T-helper 1 cell treated with Interleukin-12 subunit alpha and Interleukin-12 subunit beta and Interleukin-4 antibody, amounts not matched to agents 30 μg/mL and 1 μg/mL, for 36 hours (primary cell): ENCODE measurements around the gene HACD2.

Experiments
- H3K27ac Mint-ChIP-seq: one replicate; pipeline ENCODE4 v1.8.0; 2021; ENCODE audit warnings: mild to moderate bottlenecking, mixed read lengths
- H3K27me3 Mint-ChIP-seq: one replicate; pipeline ENCODE4 v1.8.0; 2021; ENCODE audit warnings: low read depth, mixed read lengths
- H3K36me3 Mint-ChIP-seq: one replicate; pipeline ENCODE4 v1.8.0; 2021; ENCODE audit warnings: low read depth, mixed read lengths
- H3K4me1 Mint-ChIP-seq: one replicate; pipeline ENCODE4 v1.8.0; 2021; ENCODE audit warnings: low read depth, mixed read lengths
- H3K4me3 Mint-ChIP-seq: one replicate; pipeline ENCODE4 v1.8.0; 2021; ENCODE audit warnings: mild to moderate bottlenecking, moderate library complexity, mixed read lengths
- H3K9me3 Mint-ChIP-seq: one replicate; pipeline ENCODE4 v1.8.0; 2021; ENCODE audit warnings: mixed read lengths

HACD2 gene

GRCh38 chr3:123535580-123535979 is 49.3 kb downstream of the HACD2 start:
- H3K36me3 Mint-ChIP-seq = no peaks in the 10 kb centered on the region
- H3K27me3 Mint-ChIP-seq = no peaks in the 10 kb centered on the region
- H3K9me3 Mint-ChIP-seq = no peaks in the 10 kb centered on the region
- H3K4me1 Mint-ChIP-seq = peaks cover 2% of the 10 kb centered on the region
- no peak overlapping the region for H3K4me3 Mint-ChIP-seq
- no peak overlapping the region for H3K27ac Mint-ChIP-seq

DNA sequence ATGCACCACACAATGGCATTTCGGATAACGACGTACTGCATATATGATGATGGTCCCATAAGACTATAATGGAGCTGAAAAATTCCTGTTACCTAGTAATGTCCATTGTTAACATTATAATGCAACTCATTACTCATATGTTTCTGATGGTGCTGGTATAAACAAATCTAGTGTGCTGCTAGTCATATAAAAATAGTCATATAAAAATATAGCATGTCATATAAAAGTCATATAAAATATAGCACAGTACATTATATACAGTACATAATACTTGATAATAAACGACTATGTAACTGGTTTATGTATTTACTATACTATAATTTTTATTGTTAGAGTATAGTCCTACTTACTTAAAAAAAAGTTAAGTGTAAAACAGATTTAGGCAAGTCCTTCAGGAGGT is 50.6 kb downstream of the HACD2 start:
- no peak overlapping the region for H3K4me3 Mint-ChIP-seq
- H3K27me3 Mint-ChIP-seq = no peaks in the 10 kb centered on the region
- no peaks in the 10 kb centered on the region for H3K4me1 Mint-ChIP-seq

DNA sequence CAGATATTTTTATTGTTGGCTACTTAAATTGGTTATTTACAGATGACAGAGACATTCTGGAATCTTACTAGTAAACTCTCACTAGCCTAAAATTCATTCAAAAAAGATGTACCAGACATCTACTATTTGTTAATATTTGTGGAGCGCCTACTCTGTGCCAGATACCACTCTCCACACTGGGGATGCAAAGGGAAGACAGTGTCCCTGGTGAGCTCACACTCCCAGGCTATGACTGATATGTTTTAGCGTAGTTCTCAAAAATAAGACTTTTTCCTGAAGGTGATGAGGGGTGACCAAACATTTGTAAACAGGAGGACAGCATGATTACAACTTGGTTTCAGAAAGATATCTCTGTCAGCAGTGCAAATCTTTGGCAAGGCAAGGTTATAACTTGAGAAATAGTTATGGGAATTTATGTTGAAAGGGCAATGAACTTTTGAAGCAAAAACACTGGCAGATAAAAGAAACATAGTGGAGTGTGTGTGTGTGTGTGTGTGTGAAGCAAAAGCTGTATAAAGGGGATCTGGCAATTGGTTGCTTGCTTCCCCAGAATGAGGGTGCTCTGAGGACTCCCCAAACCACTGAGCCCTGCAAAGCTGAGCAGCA is 51.2 kb downstream of the HACD2 start:
- no peaks in the 10 kb centered on the region for H3K4me1 Mint-ChIP-seq
- no peaks in the 10 kb centered on the region for H3K9me3 Mint-ChIP-seq
- no peaks in the 10 kb centered on the region for H3K36me3 Mint-ChIP-seq
- H3K27me3 Mint-ChIP-seq = no peaks in the 10 kb centered on the region
- H3K4me3 Mint-ChIP-seq = no peak overlapping the region
- no peak overlapping the region for H3K27ac Mint-ChIP-seq

More for the DNA sequence above, 50.6 kb downstream of the HACD2 start:
- Mint-ChIP-seq H3K9me3 (no peaks in the 10 kb centered on the region), H3K27ac (no peak overlapping the region), H3K36me3 (no peaks in the 10 kb centered on the region)

GRCh38 chr3:123528130-123528529 is 56.7 kb downstream of the HACD2 start:
- Mint-ChIP-seq H3K36me3 (peaks cover 7% of the 10 kb centered on the region), H3K4me1 (peaks cover 13% of the 10 kb centered on the region), H3K27me3 (no peaks in the 10 kb centered on the region), H3K27ac (no peak overlapping the region), H3K9me3 (no peaks in the 10 kb centered on the region), H3K4me3 (no peak overlapping the region)

DNA sequence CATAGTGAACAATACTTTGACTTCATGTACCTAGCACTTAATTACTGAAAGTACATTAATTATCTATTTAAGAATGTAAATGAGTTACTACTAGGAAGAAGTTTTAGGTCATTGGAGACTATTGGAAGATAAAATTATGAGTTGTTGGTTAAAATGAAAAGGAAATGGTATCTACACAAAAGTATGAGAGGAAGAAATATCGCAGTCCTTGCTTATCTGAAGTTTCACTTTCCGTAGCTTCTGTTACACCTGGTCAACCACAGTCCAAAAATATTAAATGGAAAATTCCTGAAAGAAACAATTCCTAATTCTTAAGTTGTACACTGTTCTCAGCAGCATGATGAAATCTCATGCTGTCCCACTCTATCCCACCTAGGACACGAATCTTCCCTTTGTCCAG is 57.8 kb downstream of the HACD2 start:
- Mint-ChIP-seq H3K27me3 (no peaks in the 10 kb centered on the region), H3K27ac (no peak overlapping the region), H3K9me3 (no peaks in the 10 kb centered on the region), H3K4me1 (peaks cover 17% of the 10 kb centered on the region), H3K36me3 (peaks cover 7% of the 10 kb centered on the region), H3K4me3 (no peak overlapping the region)

DNA sequence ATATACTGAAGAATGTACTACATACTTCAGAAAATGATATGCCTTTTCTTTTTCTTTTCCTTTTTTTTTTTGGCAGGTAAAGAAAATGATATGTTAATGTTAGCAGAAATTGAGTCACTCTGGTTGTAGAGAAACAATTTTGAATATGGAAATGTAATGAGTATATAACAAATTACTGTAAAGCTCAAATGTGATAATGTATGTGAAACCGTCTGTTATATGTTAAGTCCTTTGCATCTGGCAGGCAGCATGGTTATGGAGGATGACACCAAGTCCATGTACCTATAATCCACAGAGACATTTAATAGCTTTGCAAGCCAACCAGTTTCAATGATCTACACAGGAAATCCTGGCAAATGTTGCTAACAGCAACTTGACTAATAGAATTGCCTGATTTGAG is 58.4 kb downstream of the HACD2 start:
- no peaks in the 10 kb centered on the region for H3K9me3 Mint-ChIP-seq
- no peak overlapping the region for H3K4me3 Mint-ChIP-seq
- H3K4me1 Mint-ChIP-seq = peaks cover 20% of the 10 kb centered on the region
- no peak overlapping the region for H3K27ac Mint-ChIP-seq
- peaks cover 7% of the 10 kb centered on the region for H3K36me3 Mint-ChIP-seq
- H3K27me3 Mint-ChIP-seq = no peaks in the 10 kb centered on the region

- Mint-ChIP-seq H3K9me3 (no peaks in the 10 kb centered on the region), H3K4me1 (peaks cover 24% of the 10 kb centered on the region), H3K27ac (no peak overlapping the region), H3K4me3 (no peak overlapping the region), H3K27me3 (no peaks in the 10 kb centered on the region), H3K36me3 (peaks cover 7% of the 10 kb centered on the region)
Observed at GRCh38 chr3:123525433-123525832, 59.4 kb downstream of the HACD2 start.

DNA sequence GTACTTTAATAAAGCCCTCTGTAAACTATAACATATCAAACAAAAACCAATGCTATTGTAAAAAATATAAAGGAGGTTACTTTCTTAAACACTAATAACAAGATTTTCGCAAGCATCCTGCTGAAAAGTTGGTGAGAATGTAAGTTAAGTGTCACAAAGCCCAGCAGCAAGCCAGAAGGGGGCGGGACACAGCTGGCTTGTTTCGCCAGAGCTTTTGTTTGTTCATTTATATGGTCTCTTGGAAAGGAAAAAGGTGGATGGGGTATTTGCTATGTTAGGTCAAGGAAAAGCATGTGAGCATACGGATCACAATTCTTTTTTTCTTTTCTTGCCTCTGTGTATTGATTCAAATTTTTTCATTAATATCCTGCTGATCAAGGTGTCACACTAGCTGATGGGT is 59.9 kb downstream of the HACD2 start:
- H3K27me3 Mint-ChIP-seq = no peaks in the 10 kb centered on the region
- H3K9me3 Mint-ChIP-seq = no peaks in the 10 kb centered on the region
- no peak overlapping the region for H3K4me3 Mint-ChIP-seq
- H3K36me3 Mint-ChIP-seq = peaks cover 7% of the 10 kb centered on the region
- H3K27ac Mint-ChIP-seq = no peak overlapping the region
- peaks cover 24% of the 10 kb centered on the region for H3K4me1 Mint-ChIP-seq

- Mint-ChIP-seq H3K27me3 (no peaks in the 10 kb centered on the region), H3K27ac (peak overlapping the region; percentile 49), H3K9me3 (no peaks in the 10 kb centered on the region), H3K36me3 (peaks cover 7% of the 10 kb centered on the region), H3K4me1 (peaks cover 24% of the 10 kb centered on the region), H3K4me3 (no peak overlapping the region)
Observed at GRCh38 chr3:123523023-123523412, 61.8 kb downstream of the HACD2 start.

DNA sequence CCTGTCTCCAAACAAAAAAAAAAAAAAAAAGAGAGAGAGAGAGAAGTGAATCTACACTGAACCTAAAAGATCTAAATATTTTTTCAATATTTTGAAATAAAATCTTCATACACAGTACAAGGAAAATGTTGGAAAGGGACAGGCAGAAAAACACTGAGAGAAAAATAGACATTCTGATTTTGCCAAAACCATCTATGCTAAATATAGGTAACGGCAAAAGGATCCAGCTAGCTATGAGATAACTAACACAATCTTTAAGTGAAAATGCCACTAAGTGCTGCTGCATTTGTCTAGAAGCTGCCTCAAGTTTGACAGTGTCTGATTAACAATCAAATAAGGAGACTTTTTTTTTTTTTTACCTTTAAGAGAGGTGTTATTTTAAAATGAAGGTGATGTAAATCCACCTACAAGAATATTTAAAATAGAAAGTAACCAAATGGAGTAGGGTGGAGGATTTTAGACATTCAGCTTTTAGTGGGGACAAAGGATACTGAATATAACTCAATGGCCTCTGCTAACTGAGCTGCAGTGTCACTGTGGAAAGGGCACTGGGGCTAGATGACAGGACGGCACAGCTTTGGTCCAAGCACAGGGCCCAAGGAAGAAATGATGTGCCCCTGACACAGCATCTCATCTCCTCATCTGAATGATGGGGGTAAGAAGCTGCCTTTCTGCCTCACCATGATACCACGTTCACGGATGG is 62.4 kb downstream of the HACD2 start:
- H3K9me3 Mint-ChIP-seq = no peaks in the 10 kb centered on the region
- peak overlapping the region; percentile 49 for H3K27ac Mint-ChIP-seq
- H3K4me1 Mint-ChIP-seq = peaks cover 24% of the 10 kb centered on the region
- no peak overlapping the region for H3K4me3 Mint-ChIP-seq
- H3K36me3 Mint-ChIP-seq = peaks cover 7% of the 10 kb centered on the region
- no peaks in the 10 kb centered on the region for H3K27me3 Mint-ChIP-seq

- H3K27ac Mint-ChIP-seq = no peak overlapping the region
- H3K4me3 Mint-ChIP-seq = no peak overlapping the region
- peaks cover 7% of the 10 kb centered on the region for H3K36me3 Mint-ChIP-seq
- peaks cover 21% of the 10 kb centered on the region for H3K4me1 Mint-ChIP-seq
- no peaks in the 10 kb centered on the region for H3K27me3 Mint-ChIP-seq
- no peaks in the 10 kb centered on the region for H3K9me3 Mint-ChIP-seq
Observed at GRCh38 chr3:123521179-123521969, 63.5 kb downstream of the HACD2 start.

DNA sequence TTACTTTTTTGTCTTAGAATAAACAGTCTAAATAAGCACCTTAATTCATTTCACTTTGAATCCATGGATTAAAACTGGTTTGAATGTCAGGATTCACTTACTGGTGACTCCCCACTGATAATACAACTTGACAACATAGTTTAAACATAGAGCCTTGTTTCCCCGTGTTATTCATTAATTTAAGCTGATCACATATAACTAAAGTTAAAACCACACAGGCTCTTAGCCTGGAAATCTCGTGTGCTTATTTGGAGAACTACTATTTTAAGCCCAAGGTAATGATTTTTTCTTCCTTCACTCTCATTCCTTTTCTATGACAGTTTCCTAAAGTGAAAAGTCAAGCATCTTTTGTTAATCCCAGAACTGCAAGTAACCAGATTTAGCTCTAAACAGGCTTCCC is 64.2 kb downstream of the HACD2 start:
- Mint-ChIP-seq H3K9me3 (no peaks in the 10 kb centered on the region), H3K4me1 (peaks cover 21% of the 10 kb centered on the region), H3K27me3 (no peaks in the 10 kb centered on the region), H3K27ac (no peak overlapping the region), H3K36me3 (peaks cover 5% of the 10 kb centered on the region), H3K4me3 (no peak overlapping the region)

- Mint-ChIP-seq H3K9me3 (no peaks in the 10 kb centered on the region), H3K27me3 (no peaks in the 10 kb centered on the region), H3K27ac (no peak overlapping the region), H3K36me3 (no peaks in the 10 kb centered on the region), H3K4me1 (peaks cover 19% of the 10 kb centered on the region), H3K4me3 (no peak overlapping the region)
Observed at GRCh38 chr3:123518892-123519485, 65.9 kb downstream of the HACD2 start.

- Mint-ChIP-seq H3K4me3 (no peak overlapping the region), H3K4me1 (peaks cover 1% of the 10 kb centered on the region), H3K36me3 (peaks cover 4% of the 10 kb centered on the region), H3K9me3 (no peaks in the 10 kb centered on the region), H3K27ac (no peak overlapping the region), H3K27me3 (no peaks in the 10 kb centered on the region)
Observed at GRCh38 chr3:123511726-123512125, 73.1 kb downstream of the HACD2 start.

GRCh38 chr3:123511084-123511483 is 73.8 kb downstream of the HACD2 start:
- H3K9me3 Mint-ChIP-seq = no peaks in the 10 kb centered on the region
- H3K27me3 Mint-ChIP-seq = no peaks in the 10 kb centered on the region
- H3K36me3 Mint-ChIP-seq = peaks cover 4% of the 10 kb centered on the region
- H3K4me1 Mint-ChIP-seq = peaks cover 1% of the 10 kb centered on the region
- H3K27ac Mint-ChIP-seq = no peak overlapping the region
- no peak overlapping the region for H3K4me3 Mint-ChIP-seq
